ENCODE results near the gene DCLK3. TPM values are rescaled to one million over a fixed set of nuclear protein-coding genes. Genes with fewer than 3 reads are reported as not detected.

DCLK3 gene
- total and polyA plus RNA-seq, 2 of the 4 experiments (the other 2 are of a cell fraction): not detected

GRCh38 chr3:36796161-36796560 lies 31.8 kb upstream of the DCLK3 start:
- dilution Hi-C loops (cut with HindIII; ENCODE audit: low sequenced_read_pairs, unreplicated experiment): no loop called here
- DNase-seq: no peak
- CTCF ChIA-PET: no interaction called here

More at GRCh38 chr3:36796161-36796560, 31.8 kb upstream of the DCLK3 start:
- Histone ChIP-seq H3K9me3 (ENCODE audit: control insufficient read depth, insufficient read depth, low read length) (no peaks in the 10 kb centered on the region), H4K20me1 (ENCODE audit: insufficient read depth, low read length) (no peaks in the 10 kb centered on the region), H2BK20ac (ENCODE audit: low read depth, low read length) (no peak overlapping the region), H3K36me3 (ENCODE audit: control insufficient read depth, insufficient read depth, low read length) (no peaks in the 10 kb centered on the region), H2BK120ac (ENCODE audit: low read depth, low read length) (no peak overlapping the region), H3K56ac (ENCODE audit: extremely low read depth, insufficient read depth, low read length) (no peak overlapping the region), H3K4me2 (ENCODE audit: low read depth, low read length) (no peak overlapping the region), H3K9ac (ENCODE audit: low read depth, low read length) (no peak overlapping the region), H4K91ac (ENCODE audit: insufficient read depth, low read depth, low read length) (no peak overlapping the region), H3K79me1 (ENCODE audit: low read depth in 1 of 2, low read length in 2 of 2) (no peaks in the 10 kb centered on the region), H3K14ac (replicated peaks; ENCODE audit: low read depth, low read length) (no peak overlapping the region), H3K27me3 (ENCODE audit: control insufficient read depth, insufficient read depth, low read length) (no peaks in the 10 kb centered on the region), H4K5ac (ENCODE audit: low read depth, low read length) (no peak overlapping the region), H2AFZ (replicated peaks; ENCODE audit: low read length, poor library complexity) (no peak overlapping the region), H2BK15ac (ENCODE audit: low read depth, low read length) (no peak overlapping the region), H3K4ac (ENCODE audit: low read depth, low read length) (no peak overlapping the region), H3K18ac (ENCODE audit: low read depth, low read length) (no peak overlapping the region), H3K9me1 (ENCODE audit: insufficient read depth, low read length) (no peaks in the 10 kb centered on the region), H3K4me1 (ENCODE audit: control insufficient read depth, insufficient read depth, low read length) (no peaks in the 10 kb centered on the region), H2BK5ac (ENCODE audit: low read depth, low read length, poor library complexity, severe bottlenecking) (no peak overlapping the region), H3K23ac (ENCODE audit: low read depth, low read length) (no peak overlapping the region), H3K4me3 (ENCODE audit: insufficient read depth, low read depth, low read length) (no peak overlapping the region), H2AK5ac (ENCODE audit: low read depth, low read length) (no peak overlapping the region), H3K27ac (ENCODE audit: insufficient read depth, low read length) (no peak overlapping the region), H2AK9ac (replicated peaks; ENCODE audit: low read depth, low read length, poor library complexity) (no peak overlapping the region), H4K8ac (ENCODE audit: low read depth in 2 of 2, low read length in 2 of 2) (no peak overlapping the region)
- no TSS peak for BruUV-seq (replicated peaks)
- no CpG with 5 or more reads among the region's 2 CpGs for WGBS, 2 experiments (ENCODE audit: extremely low coverage in 2 of 2, insufficient read length in 1 of 2)
- ATAC-seq (ENCODE audit: low read depth): no peak
- POLR2A ChIA-PET (ENCODE audit: unreplicated experiment): no interaction called here
- TF ChIP-seq, protein P1, sequence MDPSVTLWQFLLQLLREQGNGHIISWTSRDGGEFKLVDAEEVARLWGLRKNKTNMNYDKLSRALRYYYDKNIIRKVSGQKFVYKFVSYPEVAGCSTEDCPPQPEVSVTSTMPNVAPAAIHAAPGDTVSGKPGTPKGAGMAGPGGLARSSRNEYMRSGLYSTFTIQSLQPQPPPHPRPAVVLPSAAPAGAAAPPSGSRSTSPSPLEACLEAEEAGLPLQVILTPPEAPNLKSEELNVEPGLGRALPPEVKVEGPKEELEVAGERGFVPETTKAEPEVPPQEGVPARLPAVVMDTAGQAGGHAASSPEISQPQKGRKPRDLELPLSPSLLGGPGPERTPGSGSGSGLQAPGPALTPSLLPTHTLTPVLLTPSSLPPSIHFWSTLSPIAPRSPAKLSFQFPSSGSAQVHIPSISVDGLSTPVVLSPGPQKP (IDR thresholded peaks at IDR 0.05; ENCODE audit: borderline replicate concordance, low read depth, low read length): no peak
- no peak for TF ChIP-seq POLR2A (IDR thresholded peaks at IDR 0.05; ENCODE audit: low read depth, low read length)
- TF ChIP-seq CTCF (conservative IDR thresholded peaks at IDR 0.05; ENCODE audit: low read depth, low read length): no peak
- no peak for TF ChIP-seq BHLHE40 (IDR thresholded peaks at IDR 0.05; ENCODE audit: low read depth, low read length)
- TF ChIP-seq RCOR1 (IDR thresholded peaks at IDR 0.05; ENCODE audit: insufficient replicate concordance, low read length): no peak
- no peak for TF ChIP-seq MXI1 (IDR thresholded peaks at IDR 0.05; ENCODE audit: borderline replicate concordance, low read depth, low read length)
- intact Hi-C loops (cut with micrococcal nuclease): no loop called here
- in situ Hi-C loops (cut with MboI; ENCODE audit: low sequenced_read_pairs): no loop called here
